SK-N-SH (cell line): ENCODE data around the gene FAM156B.
"Not testable (repeated sequence)": the region's sequence is repeated elsewhere in the genome, so short reads cannot be mapped to it uniquely, and the experiment has no call there.

ENCODE experiments used
- EP300 ChIP-seq, 2 experiments: IDR thresholded peaks; 2 replicates each; pipeline versions ENCODE4 v1.4.0 to v1.6.1; 2012; ENCODE audit warnings: borderline replicate concordance in 1 of 2, low read depth in 1 of 2, low read length in 1 of 2
- MXI1 ChIP-seq: IDR thresholded peaks from 2 replicates; pipeline ENCODE4 v1.6.1; 2012; ENCODE audit warnings: mild to moderate bottlenecking, low read depth, low read length, improper control_type of control experiment
- SMC3 ChIP-seq: IDR thresholded peaks from 2 replicates; pipeline ENCODE4 v1.6.1; 2012; ENCODE audit warnings: low read depth, low read length, improper control_type of control experiment
- TAF1 ChIP-seq: IDR thresholded peaks from 2 replicates; pipeline ENCODE4 v1.6.1; 2012; ENCODE audit warnings: low read depth, mild to moderate bottlenecking, low read length, moderate library complexity, borderline replicate concordance
- TF ChIP-seq, protein P1 (sequence below): IDR thresholded peaks from 2 replicates; pipeline ENCODE4 v1.4.0; 2012; ENCODE audit warnings: low read depth, borderline replicate concordance
- TF ChIP-seq, protein P2 (sequence below): fragments of 200-600 bp; sonication (generic); IDR thresholded peaks from 2 replicates; pipeline ENCODE4 v1.6.1; 2017; ENCODE audit warnings: antibody characterized with exemption, mild to moderate bottlenecking, moderate library complexity

DNA sequence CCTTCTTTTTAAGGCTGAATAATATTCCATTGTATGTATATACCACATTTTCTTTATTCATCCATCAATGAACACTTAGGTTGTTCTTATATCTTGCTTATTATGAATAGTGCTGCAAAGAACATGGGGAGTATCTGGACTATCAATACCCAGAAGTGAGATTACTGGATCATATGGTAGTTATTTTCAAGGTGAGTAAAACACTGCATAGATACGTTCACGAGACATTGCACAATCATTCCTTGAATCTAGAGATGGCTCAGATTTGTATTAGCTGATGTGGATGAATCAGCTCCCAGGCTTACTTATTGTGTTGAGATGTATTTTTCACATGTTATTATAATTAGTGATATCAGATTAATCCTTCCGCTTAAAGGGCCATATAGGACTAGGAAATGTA is 17.6 kb downstream of the FAM156B start:
- TF ChIP-seq EP300 (IDR thresholded peaks at IDR 0.05; ENCODE audit: borderline replicate concordance in 1 of 2, low read depth in 1 of 2, low read length in 1 of 2); MXI1; TAF1; SMC3: not testable (repeated sequence)
- TF ChIP-seq, protein P1, sequence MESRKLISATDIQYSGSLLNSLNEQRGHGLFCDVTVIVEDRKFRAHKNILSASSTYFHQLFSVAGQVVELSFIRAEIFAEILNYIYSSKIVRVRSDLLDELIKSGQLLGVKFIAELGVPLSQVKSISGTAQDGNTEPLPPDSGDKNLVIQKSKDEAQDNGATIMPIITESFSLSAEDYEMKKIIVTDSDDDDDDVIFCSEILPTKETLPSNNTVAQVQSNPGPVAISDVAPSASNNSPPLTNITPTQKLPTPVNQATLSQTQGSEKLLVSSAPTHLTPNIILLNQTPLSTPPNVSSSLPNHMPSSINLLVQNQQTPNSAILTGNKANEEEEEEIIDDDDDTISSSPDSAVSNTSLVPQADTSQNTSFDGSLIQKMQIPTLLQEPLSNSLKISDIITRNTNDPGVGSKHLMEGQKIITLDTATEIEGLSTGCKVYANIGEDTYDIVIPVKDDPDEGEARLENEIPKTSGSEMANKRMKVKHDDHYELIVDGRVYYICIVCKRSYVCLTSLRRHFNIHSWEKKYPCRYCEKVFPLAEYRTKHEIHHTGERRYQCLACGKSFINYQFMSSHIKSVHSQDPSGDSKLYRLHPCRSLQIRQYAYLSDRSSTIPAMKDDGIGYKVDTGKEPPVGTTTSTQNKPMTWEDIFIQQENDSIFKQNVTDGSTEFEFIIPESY = not testable (repeated sequence)
- TF ChIP-seq, protein P2, sequence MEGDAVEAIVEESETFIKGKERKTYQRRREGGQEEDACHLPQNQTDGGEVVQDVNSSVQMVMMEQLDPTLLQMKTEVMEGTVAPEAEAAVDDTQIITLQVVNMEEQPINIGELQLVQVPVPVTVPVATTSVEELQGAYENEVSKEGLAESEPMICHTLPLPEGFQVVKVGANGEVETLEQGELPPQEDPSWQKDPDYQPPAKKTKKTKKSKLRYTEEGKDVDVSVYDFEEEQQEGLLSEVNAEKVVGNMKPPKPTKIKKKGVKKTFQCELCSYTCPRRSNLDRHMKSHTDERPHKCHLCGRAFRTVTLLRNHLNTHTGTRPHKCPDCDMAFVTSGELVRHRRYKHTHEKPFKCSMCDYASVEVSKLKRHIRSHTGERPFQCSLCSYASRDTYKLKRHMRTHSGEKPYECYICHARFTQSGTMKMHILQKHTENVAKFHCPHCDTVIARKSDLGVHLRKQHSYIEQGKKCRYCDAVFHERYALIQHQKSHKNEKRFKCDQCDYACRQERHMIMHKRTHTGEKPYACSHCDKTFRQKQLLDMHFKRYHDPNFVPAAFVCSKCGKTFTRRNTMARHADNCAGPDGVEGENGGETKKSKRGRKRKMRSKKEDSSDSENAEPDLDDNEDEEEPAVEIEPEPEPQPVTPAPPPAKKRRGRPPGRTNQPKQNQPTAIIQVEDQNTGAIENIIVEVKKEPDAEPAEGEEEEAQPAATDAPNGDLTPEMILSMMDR = not testable (repeated sequence)
